Measurements from ENCODE around the gene PDE6B.

The PDE6B gene

DNA sequence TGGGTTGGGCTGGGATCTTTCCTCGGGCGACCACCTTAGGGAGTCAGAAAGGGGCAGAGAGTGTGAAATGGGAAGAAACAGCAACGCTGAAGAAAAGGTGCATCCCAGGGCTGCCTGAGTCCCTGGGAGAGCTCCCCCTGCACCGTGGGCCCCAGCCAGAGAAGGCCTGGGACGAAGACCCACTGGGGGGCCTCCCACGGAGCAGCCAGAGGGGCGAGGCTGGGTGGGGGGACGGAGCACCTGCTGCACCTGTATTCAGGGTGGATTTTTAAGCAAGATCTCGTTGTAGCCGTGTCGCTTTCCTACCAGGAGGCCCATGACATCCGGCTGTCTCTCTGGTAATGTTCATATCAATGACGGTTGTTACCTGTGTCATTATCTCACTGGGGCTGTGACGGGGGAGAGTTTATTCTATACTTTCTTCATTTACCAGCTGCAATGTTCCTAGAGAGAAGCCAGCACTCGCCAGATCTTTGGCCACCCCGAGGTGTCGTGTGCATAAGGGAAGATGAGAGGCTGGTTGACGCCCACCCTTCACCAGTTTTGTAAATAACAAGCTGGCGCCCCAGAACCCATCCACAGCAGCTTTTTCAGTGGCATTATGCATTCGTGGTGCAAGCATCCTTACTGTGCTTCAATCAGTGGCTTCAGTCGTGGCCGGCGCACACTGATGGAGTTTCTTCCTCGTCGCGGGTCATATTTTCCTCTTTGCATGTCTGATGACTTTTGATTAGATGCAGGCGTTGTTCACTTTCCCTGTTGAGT, 74.6 kb downstream of the PDE6B start:
- H3K27ac ChIP-seq, result no peak overlapping the region
- TF ChIP-seq ZFX (IDR thresholded peaks at IDR 0.05), result no peak
- TF ChIP-seq, protein P1, sequence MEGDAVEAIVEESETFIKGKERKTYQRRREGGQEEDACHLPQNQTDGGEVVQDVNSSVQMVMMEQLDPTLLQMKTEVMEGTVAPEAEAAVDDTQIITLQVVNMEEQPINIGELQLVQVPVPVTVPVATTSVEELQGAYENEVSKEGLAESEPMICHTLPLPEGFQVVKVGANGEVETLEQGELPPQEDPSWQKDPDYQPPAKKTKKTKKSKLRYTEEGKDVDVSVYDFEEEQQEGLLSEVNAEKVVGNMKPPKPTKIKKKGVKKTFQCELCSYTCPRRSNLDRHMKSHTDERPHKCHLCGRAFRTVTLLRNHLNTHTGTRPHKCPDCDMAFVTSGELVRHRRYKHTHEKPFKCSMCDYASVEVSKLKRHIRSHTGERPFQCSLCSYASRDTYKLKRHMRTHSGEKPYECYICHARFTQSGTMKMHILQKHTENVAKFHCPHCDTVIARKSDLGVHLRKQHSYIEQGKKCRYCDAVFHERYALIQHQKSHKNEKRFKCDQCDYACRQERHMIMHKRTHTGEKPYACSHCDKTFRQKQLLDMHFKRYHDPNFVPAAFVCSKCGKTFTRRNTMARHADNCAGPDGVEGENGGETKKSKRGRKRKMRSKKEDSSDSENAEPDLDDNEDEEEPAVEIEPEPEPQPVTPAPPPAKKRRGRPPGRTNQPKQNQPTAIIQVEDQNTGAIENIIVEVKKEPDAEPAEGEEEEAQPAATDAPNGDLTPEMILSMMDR (conservative IDR thresholded peaks at IDR 0.05), result no peak

DNA sequence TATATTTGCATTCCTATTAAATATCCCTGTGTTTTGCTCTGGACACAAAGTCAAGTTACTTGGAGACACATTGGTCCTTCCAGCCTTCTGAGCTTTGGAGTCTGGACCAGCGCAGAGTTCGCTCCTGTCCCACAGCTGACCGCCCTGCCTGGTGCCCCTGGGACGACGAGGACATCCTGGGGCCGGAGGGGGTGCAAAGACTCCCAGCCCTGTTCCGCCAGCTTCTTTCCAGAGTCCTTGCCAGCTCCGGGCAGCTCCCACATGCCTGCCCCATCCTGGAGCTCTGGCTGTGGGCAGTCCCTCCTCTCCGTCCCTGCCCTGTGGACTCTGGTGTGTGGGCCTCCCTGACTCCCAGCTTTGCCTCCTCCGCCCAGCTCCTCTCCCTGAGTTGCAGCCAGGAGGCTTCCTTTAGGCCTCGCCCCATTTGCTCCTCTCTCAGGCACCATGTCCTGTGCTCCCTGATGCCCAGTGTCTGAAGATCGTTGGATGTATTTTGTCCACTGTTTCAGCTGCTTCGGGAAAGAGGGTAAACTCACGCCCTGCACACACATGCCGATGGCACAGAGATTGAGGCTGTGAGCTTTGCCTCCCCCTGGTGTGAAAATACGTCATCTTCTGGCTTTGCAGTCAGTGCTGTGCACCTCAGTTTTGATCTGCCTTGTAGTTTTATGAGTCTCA, 75.4 kb downstream of the PDE6B start:
- H3K27ac ChIP-seq, result no peak overlapping the region
- TF ChIP-seq ZFX (IDR thresholded peaks at IDR 0.05), result no peak
- TF ChIP-seq, protein P1 (conservative IDR thresholded peaks at IDR 0.05), result no peak

DNA sequence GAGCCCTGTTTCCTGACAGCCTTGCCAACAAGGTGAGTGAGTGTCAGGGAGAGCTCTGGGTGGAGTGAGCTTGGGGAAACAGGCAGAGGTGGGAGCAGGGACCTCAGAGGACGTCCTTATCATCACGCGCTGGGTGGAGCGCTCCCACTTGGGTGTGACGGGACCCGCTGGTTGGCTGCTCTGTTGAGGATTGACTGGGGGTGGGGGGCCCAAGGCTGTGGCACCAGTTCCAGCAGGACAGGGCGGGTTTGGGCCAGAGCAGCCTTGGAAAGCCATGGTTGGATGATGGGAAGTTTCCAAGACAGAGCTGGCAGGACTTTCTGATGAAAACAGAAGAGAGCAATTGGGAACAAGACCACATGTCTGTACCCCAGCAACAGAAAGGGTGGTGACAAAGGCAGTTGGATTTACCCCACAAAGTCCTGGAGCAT, 77.3 kb downstream of the PDE6B start:
- H3K27ac ChIP-seq, result no peak overlapping the region

DNA sequence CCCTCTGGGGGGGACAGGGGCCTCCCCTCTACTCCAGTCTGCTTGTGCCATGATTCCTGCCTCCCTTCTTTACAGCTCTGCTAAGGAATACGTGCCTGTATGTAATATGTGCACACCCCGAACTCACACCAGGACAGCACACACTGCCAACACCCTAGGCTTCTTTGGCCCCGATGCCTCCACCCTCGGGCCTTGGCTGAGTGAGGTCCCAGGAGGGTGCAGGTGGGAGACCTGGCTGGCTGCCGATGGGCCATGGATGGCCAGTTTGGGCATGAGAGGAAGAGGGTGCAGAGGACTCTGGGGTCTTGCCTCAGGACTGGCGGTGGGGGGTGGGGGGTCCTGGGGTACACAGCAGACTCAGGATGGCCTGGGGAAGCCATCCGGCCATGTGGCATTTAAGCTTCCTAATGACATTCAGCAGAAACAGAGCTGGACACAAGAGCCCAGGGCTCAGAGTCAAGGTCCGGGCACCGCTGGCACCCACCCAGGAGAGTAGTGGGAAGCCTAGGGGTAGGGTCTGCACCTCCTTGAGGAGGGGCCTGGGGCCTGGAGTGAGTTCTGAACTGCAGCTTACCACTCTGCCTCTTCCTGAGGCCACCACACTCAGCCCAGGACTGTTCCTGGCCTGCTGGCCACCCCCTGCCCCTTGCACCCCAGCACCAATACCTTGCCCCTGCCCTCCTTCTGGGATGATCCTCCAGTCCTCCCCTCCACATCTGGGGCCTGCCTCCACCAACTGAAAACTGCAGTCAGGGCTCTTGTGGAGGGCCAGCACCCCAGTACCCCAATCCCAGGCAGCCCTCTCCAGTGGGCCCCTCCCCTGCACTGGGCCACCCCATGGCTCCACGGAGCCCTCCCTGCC, 78.2 kb downstream of the PDE6B start:
- TF ChIP-seq ZFX (IDR thresholded peaks at IDR 0.05), result no peak
- TF ChIP-seq, protein P1 (conservative IDR thresholded peaks at IDR 0.05), result no peak
- no peak overlapping the region for H3K27ac ChIP-seq

More for the DNA sequence above, 77.3 kb downstream of the PDE6B start:
- TF ChIP-seq, protein P1 (conservative IDR thresholded peaks at IDR 0.05), result no peak
- TF ChIP-seq ZFX (IDR thresholded peaks at IDR 0.05), result no peak

DNA sequence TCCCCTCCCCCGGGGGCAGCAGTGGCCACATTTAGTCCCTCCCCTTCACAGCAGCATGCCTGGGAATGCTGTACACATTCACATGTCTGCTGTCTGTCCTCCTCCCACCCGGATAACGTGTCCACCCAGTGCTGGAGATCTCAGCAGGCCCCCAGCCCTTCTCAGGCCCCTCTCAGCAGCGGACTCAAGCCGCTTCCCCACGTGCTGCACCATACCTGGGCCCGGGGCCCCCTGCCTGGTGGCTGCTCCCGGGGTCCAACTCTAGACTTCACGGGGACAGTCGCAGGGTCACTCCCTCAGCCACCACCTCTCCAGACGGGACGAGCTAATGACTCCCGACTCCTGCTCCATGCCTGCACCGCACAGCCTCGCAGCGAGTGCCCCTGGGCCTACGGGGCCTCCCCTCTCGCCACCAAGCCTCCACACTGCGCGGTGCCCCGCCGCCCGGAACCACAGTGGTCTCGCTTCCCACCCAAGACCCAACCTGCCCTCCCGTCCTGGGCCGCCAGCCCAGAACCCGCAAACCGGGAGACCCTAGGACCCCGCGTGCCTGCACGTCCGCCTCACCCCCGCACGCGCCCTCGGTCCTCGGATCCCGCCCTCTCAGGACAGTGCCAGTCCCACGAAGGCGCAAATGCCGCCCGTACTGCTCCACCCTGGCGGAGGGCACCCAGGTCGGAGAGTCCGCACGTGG, 79.0 kb downstream of the PDE6B start:
- H3K27ac ChIP-seq, result no peak overlapping the region
- TF ChIP-seq, protein P1 (conservative IDR thresholded peaks at IDR 0.05), result no peak
- no peak for TF ChIP-seq ZFX (IDR thresholded peaks at IDR 0.05)

DNA sequence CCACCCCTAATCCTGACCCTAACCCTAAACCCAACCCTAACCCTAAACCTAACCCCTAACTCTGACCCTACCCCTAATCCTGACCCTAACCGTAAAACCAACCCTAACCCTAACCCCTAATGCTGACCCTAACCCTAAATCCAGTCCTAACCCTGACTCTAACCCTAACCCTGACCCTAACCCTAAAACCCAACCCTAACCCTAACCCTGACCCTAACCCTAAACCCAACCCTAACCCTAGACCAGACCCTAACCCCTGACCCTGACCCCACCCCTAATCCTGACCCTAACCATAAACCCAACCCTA, 79.6 kb downstream of the PDE6B start:
- H3K27ac ChIP-seq, result peak overlapping the region; percentile 98
- TF ChIP-seq, protein P1 (conservative IDR thresholded peaks at IDR 0.05), result no peak
- no peak for TF ChIP-seq ZFX (IDR thresholded peaks at IDR 0.05)

Data from C4-2B (cell line).